GM18907 (cell line): ENCODE results near the gene ERC1.

ENCODE experiments used
- ATAC-seq: cut with Tn5 transposase; IDR thresholded peaks from one replicate; pipeline ENCODE4 v1.9.1; 2021; ENCODE audit warnings: mild to moderate bottlenecking, moderate library complexity; ENCODE audit not compliant: unreplicated experiment

ERC1 gene

GRCh38 chr12:1465990-1466389 is 475.0 kb downstream of the ERC1 start:
- no peak for ATAC-seq

GRCh38 chr12:1466481-1467154 is 475.6 kb downstream of the ERC1 start:
- no peak for ATAC-seq

GRCh38 chr12:1467710-1468109 is 476.7 kb downstream of the ERC1 start:
- ATAC-seq = no peak

- ATAC-seq = no peak
Observed at GRCh38 chr12:1469070-1469469, 478.0 kb downstream of the ERC1 start.

- no peak for ATAC-seq
Observed at GRCh38 chr12:1470051-1470450, 479.0 kb downstream of the ERC1 start.

- no peak for ATAC-seq
Observed at GRCh38 chr12:1471224-1471623, 480.2 kb downstream of the ERC1 start.

- peak; percentile 59 for ATAC-seq
Observed at GRCh38 chr12:1473418-1473817, 482.4 kb downstream of the ERC1 start.

- no peak for ATAC-seq
Observed at GRCh38 chr12:1474041-1474573, 483.1 kb downstream of the ERC1 start.

- no peak for ATAC-seq
Observed at GRCh38 chr12:1474574-1475153, 483.6 kb downstream of the ERC1 start.

GRCh38 chr12:1479645-1480044 is 488.6 kb downstream of the ERC1 start:
- no peak for ATAC-seq

- ATAC-seq = no peak
Observed at GRCh38 chr12:1481326-1481725, 490.3 kb downstream of the ERC1 start.

- no peak for ATAC-seq
Observed at GRCh38 chr12:1481906-1482305, 490.9 kb downstream of the ERC1 start.

- no peak for ATAC-seq
Observed at GRCh38 chr12:1488908-1489381, 497.9 kb downstream of the ERC1 start.

GRCh38 chr12:1491983-1492697 is 501.1 kb downstream of the ERC1 start:
- no peak for ATAC-seq

GRCh38 chr12:1493781-1494565 is 502.9 kb downstream of the ERC1 start:
- no peak for ATAC-seq

- no peak for ATAC-seq
Observed at GRCh38 chr12:1494856-1495255, 503.8 kb downstream of the ERC1 start.

- ATAC-seq = no peak
Observed at GRCh38 chr12:1496162-1496900, 505.3 kb downstream of the ERC1 start.

GRCh38 chr12:1497161-1497560 is 506.1 kb downstream of the ERC1 start:
- ATAC-seq = no peak

- no peak for ATAC-seq
Observed at GRCh38 chr12:1498199-1498740, 507.2 kb downstream of the ERC1 start.

GRCh38 chr12:1499351-1499750 is 508.3 kb downstream of the ERC1 start:
- no peak for ATAC-seq
